ENCODE measurements around the gene CAT. TPM values are rescaled to one million over a fixed set of nuclear protein-coding genes. Genes with fewer than 3 reads are reported as not detected.

The CAT gene
- total and polyA plus RNA-seq, 9 of the 15 experiments (the other 6 are each of a cell fraction or from before 2014, with no cell fraction given): 86.7 to 183 (median 114) TPM

GRCh38 chr11:34438529-34439507, at the start of gene CAT (continued):
- TF ChIP-seq NFRKB (IDR thresholded peaks at IDR 0.05; ENCODE audit: low read depth): 0 out of 2 replicates have a peak, but pooled peaks have one; percentile 29
- no peak for TF ChIP-seq ZBTB33 (CRISPR knock-in tag; IDR thresholded peaks at IDR 0.05)
- peak; percentile 38 for TF ChIP-seq BRD9 (IDR thresholded peaks at IDR 0.05; ENCODE audit: low read depth, partially characterized antibody)
- TF ChIP-seq NFXL1 (CRISPR knock-in tag; IDR thresholded peaks at IDR 0.05): no peak
- no peak for TF ChIP-seq SETDB1 (IDR thresholded peaks at IDR 0.05; ENCODE audit: low read length)
- TF ChIP-seq NRF1 (conservative IDR thresholded peaks at IDR 0.05 in 1 of 2, IDR thresholded peaks at IDR 0.05 in 1 of 2): peak; percentile 59 to 69
- TF ChIP-seq HBP1 (CRISPR knock-in tag; IDR thresholded peaks at IDR 0.05): no peak
- TF ChIP-seq ESRRA (IDR thresholded peaks at IDR 0.05; ENCODE audit: borderline replicate concordance, low read depth): peak; percentile 54
- no peak for TF ChIP-seq NR3C1 (CRISPR knock-in tag; IDR thresholded peaks at IDR 0.05)
- no peak for TF ChIP-seq CHCHD3 (CRISPR knock-in tag; IDR thresholded peaks at IDR 0.05)
- TF ChIP-seq ZBTB9 (CRISPR knock-in tag; IDR thresholded peaks at IDR 0.05): no peak
- no peak for TF ChIP-seq ZBTB49 (CRISPR knock-in tag; IDR thresholded peaks at IDR 0.05; ENCODE audit: borderline replicate concordance)
- TF ChIP-seq ZNF184 (CRISPR knock-in tag; IDR thresholded peaks at IDR 0.05): no peak
- TF ChIP-seq ZNF212 (CRISPR knock-in tag; IDR thresholded peaks at IDR 0.05): no peak
- TF ChIP-seq ETS1 (conservative IDR thresholded peaks at IDR 0.05; ENCODE audit: control insufficient read depth, low read depth, low read length): peak; percentile 68; the same call in 1 of the 2 replicates
- TF ChIP-seq ZNF41 (CRISPR knock-in tag; conservative IDR thresholded peaks at IDR 0.05): no peak
